GM18498 (cell line): ENCODE measurements around the gene TRIM2.
A peak's percentile ranks its signal among the peaks of the same experiment; 100 is the strongest.

ENCODE experiments used
- ATAC-seq: cut with Tn5 transposase; IDR thresholded peaks from one replicate; pipeline ENCODE4 v1.9.1; 2021; ENCODE audit warnings: mild to moderate bottlenecking, moderate library complexity; ENCODE audit not compliant: unreplicated experiment

TRIM2 gene

GRCh38 chr4:153271820-153272219, 67.6 kb downstream of the TRIM2 start:
- no peak for ATAC-seq

GRCh38 chr4:153273751-153274150, 69.5 kb downstream of the TRIM2 start:
- no peak for ATAC-seq

GRCh38 chr4:153274967-153275366, 70.7 kb downstream of the TRIM2 start:
- ATAC-seq = no peak

- ATAC-seq = no peak
Measured at GRCh38 chr4:153275380-153276276, 71.4 kb downstream of the TRIM2 start.

GRCh38 chr4:153276971-153277370, 72.7 kb downstream of the TRIM2 start:
- ATAC-seq = no peak

- no peak for ATAC-seq
Measured at GRCh38 chr4:153281476-153281875, 77.2 kb downstream of the TRIM2 start.

- no peak for ATAC-seq
Measured at GRCh38 chr4:153282023-153282422, 77.8 kb downstream of the TRIM2 start.

- no peak for ATAC-seq
Measured at GRCh38 chr4:153283260-153283659, 79.0 kb downstream of the TRIM2 start.

- ATAC-seq = no peak
Measured at GRCh38 chr4:153290134-153290533, 85.9 kb downstream of the TRIM2 start.

GRCh38 chr4:153291562-153291961, 87.3 kb downstream of the TRIM2 start:
- ATAC-seq = no peak

- ATAC-seq = no peak
Measured at GRCh38 chr4:153292897-153293741, 88.9 kb downstream of the TRIM2 start.

GRCh38 chr4:153293742-153294057, 89.5 kb downstream of the TRIM2 start:
- no peak for ATAC-seq

GRCh38 chr4:153294631-153295030, 90.4 kb downstream of the TRIM2 start:
- ATAC-seq = no peak

- ATAC-seq = no peak
Measured at GRCh38 chr4:153295131-153295755, 91.0 kb downstream of the TRIM2 start.

- no peak for ATAC-seq
Measured at GRCh38 chr4:153296040-153296823, 92.0 kb downstream of the TRIM2 start.

- ATAC-seq = no peak
Measured at GRCh38 chr4:153297116-153297515, 92.9 kb downstream of the TRIM2 start.

- no peak for ATAC-seq
Measured at GRCh38 chr4:153310793-153311192, 106.5 kb downstream of the TRIM2 start.

GRCh38 chr4:153314915-153315314, 110.7 kb downstream of the TRIM2 start:
- no peak for ATAC-seq

GRCh38 chr4:153318696-153319320, 114.6 kb downstream of the TRIM2 start:
- ATAC-seq = peak; percentile 63

GRCh38 chr4:153322791-153323190, 118.5 kb downstream of the TRIM2 start:
- ATAC-seq = no peak
